NCI-H2029 treated with DMSO at 0.1 percent for 48 hours (cell line): Measurements from ENCODE around the gene GGA2.
"Not testable (repeated sequence)": the region's sequence is repeated elsewhere in the genome, so short reads cannot be mapped to it uniquely, and the experiment has no call there.

Experiments used
- DNase-seq: peaks from one replicate; lab custom pipeline; 2025; lab: John Stamatoyannopoulos, UW

Gene GGA2

DNA sequence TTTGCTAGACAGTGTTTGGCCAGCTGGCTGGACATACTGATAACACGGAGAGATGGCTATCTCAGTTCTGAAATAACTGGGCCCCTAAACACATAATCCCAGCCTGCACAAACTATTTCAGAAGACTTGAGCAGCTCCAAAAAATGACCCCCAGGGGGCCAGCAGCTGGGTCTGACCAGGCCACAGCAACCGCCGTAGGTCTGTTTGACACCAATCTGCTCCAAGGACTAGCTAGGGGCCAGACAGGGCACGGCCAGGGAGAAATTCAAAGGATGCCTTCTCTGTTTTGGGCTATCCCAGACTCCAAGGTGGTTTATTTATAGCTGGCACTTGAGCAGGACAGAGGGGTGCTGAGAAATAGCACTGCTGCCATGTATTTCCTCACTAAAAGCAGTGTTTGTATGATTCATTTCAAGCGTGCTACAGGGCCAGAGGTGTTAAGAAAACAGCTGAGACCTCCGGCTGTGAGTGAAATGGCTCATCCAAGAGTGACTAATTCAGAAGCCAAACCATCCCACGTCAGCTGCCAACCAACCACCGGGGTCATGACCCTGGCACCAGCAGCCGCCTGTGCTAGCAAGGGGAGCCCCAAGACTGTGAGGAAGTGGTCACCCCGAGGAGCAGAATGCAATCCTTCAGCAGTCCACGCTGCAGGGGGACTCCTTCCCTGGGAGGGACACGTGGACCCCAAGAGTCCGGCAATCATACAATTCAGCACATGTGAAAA lies 5.7 kb downstream of the GGA2 start:
- DNase-seq, result no peak

GRCh38 chr16:23504076-23504452 lies 6.2 kb downstream of the GGA2 start:
- no peak for DNase-seq

DNA sequence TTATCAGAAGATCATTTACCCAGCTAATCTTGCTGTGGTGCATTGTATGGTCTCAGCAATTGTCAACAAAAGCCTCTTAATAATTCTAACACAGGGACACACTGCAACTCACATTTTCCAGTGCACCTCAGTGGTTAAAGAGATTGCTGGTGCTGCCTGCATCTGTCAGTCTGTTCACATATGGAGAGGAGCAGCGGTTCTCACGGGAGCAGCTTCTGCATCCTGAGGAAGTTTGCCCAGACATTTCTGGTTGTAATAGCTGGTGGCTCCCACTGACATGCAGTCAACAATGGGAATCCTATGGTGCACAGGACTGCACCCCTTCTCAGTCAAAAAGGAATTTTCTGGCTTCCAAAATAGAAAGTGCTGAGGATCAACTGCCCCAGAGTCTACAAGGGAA lies 7.8 kb downstream of the GGA2 start:
- no peak for DNase-seq

DNA sequence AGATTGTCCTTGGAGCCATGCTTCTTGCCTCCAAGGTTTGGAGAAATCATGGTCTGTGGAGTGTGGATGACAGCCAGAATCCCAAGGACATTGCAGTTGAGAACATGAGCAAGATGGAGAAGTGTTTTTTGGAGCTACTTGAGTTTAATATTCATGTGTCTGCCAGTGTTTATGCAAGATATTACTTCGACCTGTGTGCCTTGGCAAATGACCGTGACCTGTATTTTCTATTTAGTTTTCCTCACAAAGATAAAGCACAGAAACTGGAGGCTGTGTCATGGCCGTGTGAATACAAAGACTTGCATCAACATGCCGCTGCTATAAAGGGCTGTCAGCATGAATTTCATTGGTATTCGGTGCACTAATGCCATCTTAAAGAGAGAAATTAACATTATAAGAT lies 9.0 kb downstream of the GGA2 start:
- no peak for DNase-seq

DNA sequence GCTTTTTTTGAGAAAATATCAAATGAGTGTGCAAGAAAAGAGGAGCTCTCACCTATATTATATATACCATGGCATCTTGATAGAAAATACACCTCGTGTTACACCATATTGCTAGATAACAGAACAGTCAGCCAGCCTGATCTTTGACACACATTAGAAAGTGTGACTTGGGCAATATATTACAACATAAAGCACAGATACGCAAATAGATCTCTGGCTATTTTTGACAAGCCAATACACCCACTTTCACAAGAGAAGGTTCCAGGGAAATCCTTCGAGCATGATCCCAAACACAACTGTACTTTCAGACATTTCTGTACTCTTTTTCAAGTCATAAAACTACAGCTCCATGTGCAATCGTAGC lies 9.4 kb downstream of the GGA2 start:
- no peak for DNase-seq

- no peak for DNase-seq
Observed at GRCh38 chr16:23500212-23500861, 10.0 kb downstream of the GGA2 start.

DNA sequence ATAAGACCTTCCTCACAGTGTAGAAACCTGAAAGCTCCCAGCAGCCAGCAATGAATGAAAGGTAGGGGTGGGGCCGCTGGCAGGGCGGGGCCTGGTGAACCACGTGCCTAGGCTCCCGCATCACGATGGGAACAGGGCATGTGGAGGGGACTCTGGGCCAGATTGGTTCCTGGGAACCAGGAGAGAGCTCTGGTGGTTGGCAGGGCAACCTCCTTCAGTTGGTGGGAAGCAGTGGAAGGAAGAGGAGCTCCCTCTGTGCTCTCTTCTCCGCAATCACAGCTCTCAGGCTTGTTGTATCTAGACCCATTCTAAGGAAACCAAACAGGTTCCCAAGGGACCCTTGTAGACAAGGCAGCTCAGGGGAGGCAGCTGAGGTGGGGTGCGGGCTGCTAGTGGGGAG lies 10.5 kb downstream of the GGA2 start:
- no peak for DNase-seq

DNA sequence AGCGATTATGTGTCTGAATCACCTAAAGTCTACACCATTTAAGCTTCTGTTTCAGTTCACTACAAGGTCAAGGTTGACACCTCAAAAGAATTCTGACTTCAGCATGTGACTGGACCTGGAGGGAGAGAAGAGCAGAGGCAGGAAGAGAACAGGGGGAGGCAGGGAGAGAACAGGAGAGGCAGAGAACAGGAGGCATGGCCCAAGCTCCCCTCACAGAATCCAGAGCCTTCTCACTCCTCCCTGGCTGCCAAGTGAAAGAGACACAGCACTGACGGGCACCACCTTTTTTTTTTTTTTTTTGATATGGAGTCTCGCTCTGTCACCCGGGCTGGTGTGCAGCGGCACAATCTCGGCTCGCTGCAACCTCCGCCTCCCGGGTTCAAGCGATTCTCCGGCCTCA lies 11.4 kb downstream of the GGA2 start:
- no peak for DNase-seq

DNA sequence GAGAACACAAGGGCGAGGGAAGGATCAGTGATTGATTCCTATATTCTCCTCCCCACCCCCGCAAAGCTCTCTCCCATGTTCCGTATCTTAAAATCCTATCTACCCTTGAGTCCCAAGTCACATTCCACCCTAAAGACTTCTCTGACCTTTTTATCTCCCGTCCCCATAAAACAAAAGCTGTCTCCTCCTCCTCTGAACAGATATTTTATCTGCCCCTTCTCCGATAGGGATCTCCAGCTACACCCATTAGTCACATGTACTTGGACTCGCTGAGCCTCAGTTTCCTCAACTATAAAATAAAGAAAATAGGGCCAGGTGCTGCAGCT lies 12.8 kb downstream of the GGA2 start:
- no peak for DNase-seq

DNA sequence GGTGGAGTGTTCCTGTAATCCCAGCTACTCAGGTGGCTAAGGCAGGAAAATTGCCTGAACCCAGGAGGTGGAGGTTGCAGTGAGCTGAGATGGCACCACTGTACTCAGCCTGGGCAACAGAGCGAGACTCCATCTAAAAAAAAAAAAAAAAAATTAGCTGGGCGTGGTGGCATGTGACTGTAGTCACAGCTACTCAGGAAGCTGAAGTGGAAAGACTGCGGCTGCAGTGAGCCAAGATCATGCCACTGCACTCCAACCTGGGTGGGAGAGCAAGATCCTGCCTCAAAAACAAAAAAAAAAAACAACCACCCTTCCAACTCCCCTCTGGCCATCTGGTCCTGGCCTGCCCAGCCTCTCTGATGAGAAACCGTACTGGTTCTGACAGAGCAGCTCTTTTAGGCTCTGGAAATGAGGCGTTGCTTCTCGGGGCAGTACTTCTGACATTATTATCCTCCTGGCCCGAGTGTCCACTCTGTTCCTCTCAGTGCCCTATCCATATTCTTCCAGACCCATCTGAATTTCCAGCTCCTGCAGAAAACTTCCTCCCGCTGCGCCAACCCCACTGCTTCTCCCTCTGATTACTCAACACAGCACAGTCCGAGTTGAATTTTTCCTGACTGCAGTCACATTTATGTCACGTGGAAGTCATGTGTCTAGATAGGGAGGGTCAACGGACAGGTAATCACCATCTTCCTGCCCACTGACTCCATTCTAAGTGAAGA lies 13.3 kb downstream of the GGA2 start:
- no peak for DNase-seq

GRCh38 chr16:23495671-23496070 lies 14.6 kb downstream of the GGA2 start:
- no peak for DNase-seq

DNA sequence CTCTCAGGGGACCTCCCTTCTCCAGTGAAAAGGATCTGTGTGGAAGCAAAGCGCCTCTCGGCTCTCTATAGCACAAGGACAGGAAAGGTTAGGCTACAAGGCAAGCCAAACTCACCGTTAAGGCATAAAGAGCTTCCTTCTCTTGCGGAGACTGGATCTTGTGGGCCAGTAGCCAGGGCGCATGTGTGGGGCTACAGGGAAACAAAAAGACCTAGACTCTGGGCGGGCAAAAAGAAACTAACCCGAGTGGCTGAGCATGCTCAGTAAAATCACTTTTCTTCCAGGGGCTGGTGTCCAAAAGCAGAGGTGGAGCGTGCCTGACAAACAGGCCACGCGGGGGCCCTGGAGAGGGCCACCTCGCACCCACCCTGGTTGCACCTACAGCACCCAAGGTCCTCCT lies 16.1 kb downstream of the GGA2 start:
- no peak for DNase-seq

- DNase-seq, result no peak
Observed at GRCh38 chr16:23491490-23492391, 18.6 kb downstream of the GGA2 start.

- DNase-seq, result no peak
Observed at GRCh38 chr16:23486480-23486879, 23.8 kb downstream of the GGA2 start.

DNA sequence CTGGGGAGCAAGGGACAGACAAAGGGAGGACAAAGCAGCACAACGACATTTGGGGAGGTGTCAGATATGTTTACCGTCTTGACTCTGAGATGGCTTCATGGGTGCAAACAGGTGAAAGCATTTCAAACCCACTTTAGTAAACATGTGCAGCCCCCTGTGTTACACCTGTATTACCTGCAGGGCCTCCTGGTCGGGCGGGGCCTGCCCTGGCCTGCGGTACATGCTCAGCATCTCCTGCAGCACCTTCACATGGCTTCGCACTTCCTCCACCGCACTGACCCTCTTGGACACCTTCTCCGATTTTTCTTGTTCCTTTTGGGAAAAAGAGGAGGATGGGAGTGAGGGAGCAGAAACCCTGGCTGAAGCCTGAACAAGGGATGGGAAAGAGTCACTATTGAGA lies 24.5 kb downstream of the GGA2 start:
- DNase-seq, result no peak

DNA sequence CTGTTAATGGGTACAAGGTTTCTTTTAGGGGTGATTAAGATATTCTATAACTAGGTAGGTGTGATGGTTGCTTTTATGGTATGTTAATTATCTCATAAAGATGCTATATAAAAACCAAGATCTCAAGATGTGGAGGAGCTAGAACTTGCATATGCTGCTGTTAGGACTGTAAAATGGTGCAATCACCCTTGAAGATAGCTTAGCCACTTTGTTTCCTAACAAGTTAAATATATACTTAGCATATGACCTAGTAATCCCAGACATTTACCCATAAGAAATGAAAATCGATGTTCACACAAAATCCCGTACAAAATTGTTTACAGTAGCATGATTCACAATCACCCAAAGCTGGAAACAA lies 25.1 kb downstream of the GGA2 start:
- no peak for DNase-seq

GRCh38 chr16:23484510-23485256 lies 25.6 kb downstream of the GGA2 start:
- DNase-seq, result no peak

DNA sequence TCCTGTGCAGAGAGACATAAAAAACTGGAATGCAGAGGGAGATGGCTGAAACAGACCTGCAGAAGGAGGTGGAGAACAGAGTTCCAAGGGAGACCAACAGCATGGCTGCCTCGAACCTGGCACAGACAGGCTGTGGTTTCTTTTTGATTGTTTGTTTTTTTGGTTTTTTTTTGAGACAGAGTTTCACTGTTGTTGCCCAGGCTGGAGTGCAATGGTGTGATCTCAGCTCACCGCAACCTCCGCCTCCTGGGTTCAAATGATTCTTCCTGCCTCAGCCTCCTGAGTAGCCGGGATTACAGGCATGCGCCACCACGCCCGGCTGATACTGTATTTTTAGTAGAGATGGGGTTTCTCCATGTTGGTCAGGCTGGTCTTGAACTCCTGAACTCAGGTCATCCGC lies 26.8 kb downstream of the GGA2 start:
- not testable (repeated sequence) for DNase-seq

DNA sequence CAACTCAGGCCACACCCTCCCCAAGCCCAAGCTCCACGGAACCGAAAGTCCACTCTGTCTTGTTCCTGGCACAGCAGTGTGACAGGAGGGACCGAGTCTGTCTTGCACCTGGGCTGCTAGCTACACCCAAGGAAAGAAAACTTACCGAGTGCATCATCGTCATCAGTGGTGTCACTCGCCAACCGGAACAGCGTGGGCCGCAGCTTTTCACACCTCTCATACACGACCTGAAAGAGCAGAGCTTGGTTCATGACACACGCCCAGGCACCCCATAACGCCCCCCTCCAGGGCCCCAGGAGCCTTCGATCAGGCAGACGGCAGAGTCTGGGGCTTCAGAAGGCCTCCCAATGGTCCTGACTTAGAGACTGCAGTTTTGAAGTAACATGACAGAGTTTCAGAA lies 27.5 kb downstream of the GGA2 start:
- DNase-seq, result no peak

GRCh38 chr16:23480257-23480656 lies 30.0 kb downstream of the GGA2 start:
- no peak for DNase-seq

- DNase-seq, result no peak
Observed at GRCh38 chr16:23479138-23479537, 31.2 kb downstream of the GGA2 start.

DNA sequence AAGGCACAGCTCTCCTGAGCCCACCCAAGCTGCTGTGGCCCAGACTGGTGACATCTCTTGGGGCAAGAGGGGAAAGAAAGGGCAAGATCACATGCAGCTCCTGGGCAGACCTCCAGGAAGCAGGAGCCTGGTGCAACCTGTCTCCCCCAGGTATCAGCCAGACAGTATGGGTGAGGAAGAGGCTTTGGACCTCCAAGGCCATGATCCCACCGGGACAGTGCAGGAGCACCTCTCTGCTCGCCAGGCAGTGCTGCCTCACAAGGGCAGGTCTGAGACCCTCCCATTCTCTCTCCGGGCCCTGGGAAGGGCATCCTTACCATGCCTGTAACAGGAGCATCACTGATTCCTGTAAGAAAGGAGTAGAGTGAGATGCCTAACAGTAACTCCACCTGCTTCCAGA lies 31.7 kb downstream of the GGA2 start:
- no peak for DNase-seq
